ENCODE data around the gene CCDC134. TPM values are rescaled to one million over a fixed set of nuclear protein-coding genes. Genes with fewer than 3 reads are reported as not detected.

Gene CCDC134
- total RNA-seq, result 9.2 and 13.7 TPM in 2 replicates
- polyA plus RNA-seq, result 3.0 and 5.0 TPM in 2 replicates
- 3.0 and 4.8 TPM in 2 replicates for polyA plus RNA-seq (2012)
- polyA minus RNA-seq (ENCODE audit: low replicate concordance), result 7.5 and 8.3 TPM in 2 replicates

GRCh38 chr22:41800348-41801146 is at the start of gene CCDC134:
TSS of gene CCDC134 (plus strand) at chr22:41800679. CDS start at chr22:41808891, 8,212 bp downstream.
- Histone ChIP-seq H3K27me3 (ENCODE audit: control insufficient read depth, insufficient read depth, low read length) (no peaks in the 10 kb centered on the region), H2AFZ (ENCODE audit: low read length) (peak within 1 kb of the TSS; percentile 88), H3K4me2 (ENCODE audit: extremely low read depth, insufficient read depth, low read length) (peak within 1 kb of the TSS; percentile 88), H3K79me2 (ENCODE audit: control insufficient read depth, insufficient read depth, low read length) (peaks cover 2% of the 10 kb centered on the region), H3K27ac (ENCODE audit: insufficient read depth, low read length) (peak within 1 kb of the TSS; percentile 65), H3K9me3 (ENCODE audit: control insufficient read depth, insufficient read depth, low read depth, low read length) (no peaks in the 10 kb centered on the region), H4K20me1 (ENCODE audit: control insufficient read depth, extremely low read depth, insufficient read depth, low read length) (no peaks in the 10 kb centered on the region), H3K9ac (ENCODE audit: insufficient read depth, low read length) (peak within 1 kb of the TSS; percentile 53), H3K36me3 (ENCODE audit: control insufficient read depth, insufficient read depth, low read length) (no peaks in the 10 kb centered on the region), H3K4me1 (ENCODE audit: control insufficient read depth, extremely low read depth, insufficient read depth, low read length) (peaks cover 6% of the 10 kb centered on the region), H3K4me3 (replicated peaks in 1 of 4; ENCODE audit: control extremely low read depth in 1 of 4, insufficient read depth in 1 of 4, low read depth in 3 of 4, low read length in 4 of 4) (peak within 1 kb of the TSS; percentile 62 to 99 (median 78))
- TF ChIP-seq EZH2 (IDR thresholded peaks at IDR 0.05; ENCODE audit: low read length, missing control alignments), result no peak
- no peak for TF ChIP-seq CTCF (conservative IDR thresholded peaks at IDR 0.05 in 1 of 2, IDR thresholded peaks at IDR 0.05 in 1 of 2; ENCODE audit: low read depth in 1 of 2, low read length in 2 of 2)
- peak; percentile 74 to 78 for DNase-seq (ENCODE audit: low read depth in 2 of 2)

GRCh38 chr22:41752011-41752970 is 48.2 kb upstream of the CCDC134 start:
- no peaks in the 10 kb centered on the region for H3K79me2 ChIP-seq (ENCODE audit: control insufficient read depth, insufficient read depth, low read length)
- H3K9ac ChIP-seq (ENCODE audit: insufficient read depth, low read length), result no peak overlapping the region
- no peak overlapping the region for H2AFZ ChIP-seq (ENCODE audit: low read length)
- H3K4me2 ChIP-seq (ENCODE audit: extremely low read depth, insufficient read depth, low read length), result no peak overlapping the region
- peaks cover 16% of the 10 kb centered on the region for H3K27me3 ChIP-seq (ENCODE audit: control insufficient read depth, insufficient read depth, low read length)
- no peaks in the 10 kb centered on the region for H3K36me3 ChIP-seq (ENCODE audit: control insufficient read depth, insufficient read depth, low read length)
- no peaks in the 10 kb centered on the region for H4K20me1 ChIP-seq (ENCODE audit: control insufficient read depth, extremely low read depth, insufficient read depth, low read length)
- H3K4me3 ChIP-seq (replicated peaks in 1 of 4; ENCODE audit: control extremely low read depth in 1 of 4, insufficient read depth in 1 of 4, low read depth in 3 of 4, low read length in 4 of 4), result no peak overlapping the region
- no peak for TF ChIP-seq EZH2 (IDR thresholded peaks at IDR 0.05; ENCODE audit: low read length, missing control alignments)
- no peak for TF ChIP-seq CTCF (conservative IDR thresholded peaks at IDR 0.05 in 1 of 2, IDR thresholded peaks at IDR 0.05 in 1 of 2; ENCODE audit: low read depth in 1 of 2, low read length in 2 of 2)
- H3K4me1 ChIP-seq (ENCODE audit: control insufficient read depth, extremely low read depth, insufficient read depth, low read length), result no peaks in the 10 kb centered on the region
- no peak overlapping the region for H3K27ac ChIP-seq (ENCODE audit: insufficient read depth, low read length)
- no peak for DNase-seq (ENCODE audit: low read depth in 2 of 2)
- no peaks in the 10 kb centered on the region for H3K9me3 ChIP-seq (ENCODE audit: control insufficient read depth, insufficient read depth, low read depth, low read length)

- Histone ChIP-seq H4K20me1 (ENCODE audit: control insufficient read depth, extremely low read depth, insufficient read depth, low read length) (no peaks in the 10 kb centered on the region), H3K9me3 (ENCODE audit: control insufficient read depth, insufficient read depth, low read depth, low read length) (no peaks in the 10 kb centered on the region), H3K27me3 (ENCODE audit: control insufficient read depth, insufficient read depth, low read length) (peaks cover 16% of the 10 kb centered on the region), H3K4me1 (ENCODE audit: control insufficient read depth, extremely low read depth, insufficient read depth, low read length) (no peaks in the 10 kb centered on the region), H3K36me3 (ENCODE audit: control insufficient read depth, insufficient read depth, low read length) (no peaks in the 10 kb centered on the region), H3K4me2 (ENCODE audit: extremely low read depth, insufficient read depth, low read length) (no peak overlapping the region), H3K4me3 (replicated peaks in 1 of 4; ENCODE audit: control extremely low read depth in 1 of 4, insufficient read depth in 1 of 4, low read depth in 3 of 4, low read length in 4 of 4) (no peak overlapping the region), H2AFZ (ENCODE audit: low read length) (no peak overlapping the region), H3K79me2 (ENCODE audit: control insufficient read depth, insufficient read depth, low read length) (no peaks in the 10 kb centered on the region), H3K27ac (ENCODE audit: insufficient read depth, low read length) (no peak overlapping the region), H3K9ac (ENCODE audit: insufficient read depth, low read length) (no peak overlapping the region)
- TF ChIP-seq CTCF (conservative IDR thresholded peaks at IDR 0.05 in 1 of 2, IDR thresholded peaks at IDR 0.05 in 1 of 2; ENCODE audit: low read depth in 1 of 2, low read length in 2 of 2) (no peak), EZH2 (IDR thresholded peaks at IDR 0.05; ENCODE audit: low read length, missing control alignments) (no peak)
- no peak for DNase-seq (ENCODE audit: low read depth in 2 of 2)
These were observed 46.5 kb upstream of the CCDC134 start for GRCh38 chr22:41753984-41754383.
